ENCODE measurements around the gene HLA-DRA.

- TF ChIP-seq CTCF (IDR thresholded peaks at IDR 0.05) (no peak), POLR2A (IDR thresholded peaks at IDR 0.05) (peak; percentile 14)
Measured at GRCh38 chr6:32436995-32437836, 2.5 kb upstream of the HLA-DRA start.
